Stimulated activated CD8-positive, alpha-beta memory T cell treated with anti-CD3 and anti-CD28 coated beads, Interleukin-4, amount 100 ng/mL, for 1 hour (primary cell): Measurements from ENCODE around the gene DLGAP1.

Experiments
- DNase-seq, 2 donors: peaks; one replicate each; pipeline ENCODE4 v3.0.0-alpha.2; 2020; ENCODE audit warnings: low read depth in 2 of 2, low spot score in 1 of 2

Gene DLGAP1

DNA sequence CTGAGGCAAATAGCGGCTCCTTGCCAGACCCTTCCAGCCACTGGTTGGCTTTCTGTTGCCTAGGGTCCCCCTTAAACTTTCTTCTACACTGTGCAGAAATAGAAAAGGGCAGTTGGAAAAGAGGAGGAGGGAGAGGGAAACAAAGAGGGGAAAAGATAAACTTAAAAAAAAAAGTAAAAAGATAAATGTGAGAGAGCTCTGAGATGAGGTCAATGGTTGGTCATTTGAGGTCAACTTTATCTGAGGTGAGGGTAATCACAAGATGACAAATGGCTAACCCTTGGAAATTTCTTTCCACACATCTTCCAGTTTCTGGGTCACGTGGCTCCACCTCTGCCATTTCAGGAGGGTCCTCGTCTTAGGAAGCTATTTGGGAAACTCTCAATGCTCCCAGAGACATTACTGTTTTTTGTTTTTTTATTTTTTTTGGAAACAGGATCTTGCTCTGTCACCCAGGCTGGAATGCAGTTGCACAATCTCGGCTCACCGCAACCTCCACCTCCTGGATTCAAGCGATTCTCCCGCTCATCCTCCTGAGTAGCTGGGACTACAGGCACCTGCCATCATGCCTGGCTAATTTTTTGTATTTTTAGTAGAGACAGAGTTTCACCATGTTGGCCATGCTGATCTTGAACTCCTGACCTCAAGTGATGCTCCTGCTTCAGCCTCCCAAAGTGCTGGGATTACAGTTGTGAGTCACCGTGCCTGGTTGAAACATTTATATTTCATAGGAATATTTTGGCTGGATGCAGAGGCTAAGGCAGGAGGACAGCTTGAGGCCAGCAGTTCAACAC, 805.3 kb downstream of the DLGAP1 start:
- no peak for DNase-seq

DNA sequence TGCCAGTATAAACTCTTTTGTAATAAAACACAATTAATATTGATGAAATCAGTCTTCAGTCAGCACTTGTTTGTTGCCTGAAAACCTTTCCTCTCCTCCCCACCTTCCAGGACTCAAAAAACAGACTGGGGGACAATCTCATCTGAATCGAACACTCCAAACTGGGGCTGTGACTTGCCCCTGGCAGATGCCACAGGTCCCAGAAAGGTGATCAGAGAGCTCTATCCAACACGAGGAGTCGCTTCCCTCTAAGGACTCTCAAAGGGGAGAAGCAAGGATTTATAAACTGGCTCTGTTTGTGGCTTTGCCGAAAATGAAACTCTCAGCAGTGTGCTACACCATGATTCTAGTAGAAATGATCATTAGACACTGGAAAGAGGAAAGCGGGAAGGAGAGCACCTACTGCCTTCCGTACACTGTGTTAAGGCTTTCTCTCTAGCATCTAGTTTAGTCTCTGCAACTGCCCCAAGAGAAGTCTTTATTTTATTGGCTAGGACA, 805.9 kb downstream of the DLGAP1 start:
- no peak for DNase-seq

DNA sequence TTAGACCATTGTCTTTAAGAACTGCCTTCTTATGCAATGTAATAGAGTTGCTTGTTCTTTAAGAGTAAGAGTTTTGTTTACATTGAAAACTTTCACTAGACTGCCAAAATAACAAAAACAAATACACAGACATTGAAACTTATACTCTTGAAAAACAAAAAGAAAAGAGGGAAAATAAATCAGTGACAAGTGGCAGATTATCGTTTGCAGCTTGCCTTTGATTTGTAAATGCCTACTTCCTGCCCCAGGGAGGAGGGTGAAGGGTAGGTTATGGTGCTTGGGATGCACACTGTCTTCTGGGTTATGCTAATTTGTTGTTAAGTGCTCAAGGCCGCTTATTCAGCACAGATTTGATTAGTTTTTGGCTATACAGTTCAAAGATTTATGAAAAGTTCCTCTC, 806.5 kb downstream of the DLGAP1 start:
- no peak for DNase-seq

DNA sequence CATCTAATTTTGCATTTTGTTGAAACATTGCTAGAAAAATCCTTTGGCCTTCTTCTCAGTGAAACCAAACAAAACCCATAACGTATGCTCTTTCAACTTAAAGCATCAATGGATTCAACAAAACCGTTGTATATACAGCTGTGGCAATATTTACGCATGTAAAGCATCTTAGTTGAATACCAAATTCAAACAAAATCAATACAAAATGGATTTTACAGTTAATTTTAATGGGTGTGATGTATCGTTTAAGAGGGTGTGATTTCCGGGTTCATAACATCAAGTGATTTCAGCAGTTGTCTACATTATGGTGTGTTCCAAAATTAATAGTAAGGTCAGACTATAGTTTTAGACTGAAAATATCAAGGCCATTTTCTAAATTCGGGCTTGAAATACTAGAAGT, 806.9 kb downstream of the DLGAP1 start:
- DNase-seq, result no peak

DNA sequence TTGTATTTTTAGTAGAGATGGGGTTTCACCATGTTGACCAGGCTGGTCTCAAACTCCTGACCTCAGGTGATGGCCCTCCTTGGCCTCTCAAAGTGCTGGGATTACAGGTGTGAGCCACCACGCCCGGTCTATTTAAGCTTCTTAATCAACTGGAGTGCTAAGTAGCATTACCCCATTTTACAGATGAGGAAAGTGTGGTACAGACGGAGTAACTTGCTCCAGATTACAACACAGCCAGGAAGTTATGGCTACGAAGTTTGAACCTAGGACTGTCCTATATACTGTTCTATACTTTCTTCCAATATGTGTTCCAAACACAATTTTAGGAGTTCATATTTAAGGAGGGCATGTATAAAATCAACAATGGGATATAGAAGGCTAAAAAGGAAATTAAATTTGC, 807.5 kb downstream of the DLGAP1 start:
- no peak for DNase-seq

DNA sequence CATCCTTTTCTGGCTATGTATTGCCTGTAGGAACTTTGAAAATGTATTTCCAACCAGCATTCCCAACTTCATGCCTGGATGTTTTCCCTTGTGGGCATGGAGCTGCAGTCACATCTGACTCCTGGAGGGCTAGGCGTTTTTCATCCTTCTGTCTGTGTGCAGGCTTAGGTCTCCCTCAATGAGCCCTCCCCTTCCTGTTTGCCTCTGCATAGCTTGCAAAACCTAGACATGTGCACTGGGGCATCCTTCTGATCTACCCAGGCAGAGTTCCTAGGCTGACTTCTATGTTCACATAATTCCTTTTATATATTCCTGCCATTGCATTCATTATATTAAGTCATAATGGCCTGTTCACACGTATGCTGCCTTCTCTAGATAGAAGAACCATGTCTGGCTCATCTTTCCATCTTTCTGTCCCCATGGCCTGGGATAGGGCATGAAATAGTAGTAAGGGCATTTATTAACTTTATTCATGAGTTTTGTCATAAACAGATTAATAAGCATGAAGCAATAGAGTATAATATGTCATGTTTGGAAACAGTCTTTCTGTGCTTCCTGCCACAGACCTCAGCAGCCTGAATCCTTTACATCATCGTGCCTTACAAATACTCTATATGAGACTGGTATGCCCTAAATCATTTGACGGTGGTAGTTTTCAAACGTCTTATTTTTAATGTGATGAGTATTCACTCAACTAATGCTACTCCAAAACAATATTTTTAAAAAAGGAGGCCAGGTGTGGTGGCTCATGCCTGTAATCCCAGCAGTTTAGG, 809.5 kb downstream of the DLGAP1 start:
- no peak for DNase-seq

DNA sequence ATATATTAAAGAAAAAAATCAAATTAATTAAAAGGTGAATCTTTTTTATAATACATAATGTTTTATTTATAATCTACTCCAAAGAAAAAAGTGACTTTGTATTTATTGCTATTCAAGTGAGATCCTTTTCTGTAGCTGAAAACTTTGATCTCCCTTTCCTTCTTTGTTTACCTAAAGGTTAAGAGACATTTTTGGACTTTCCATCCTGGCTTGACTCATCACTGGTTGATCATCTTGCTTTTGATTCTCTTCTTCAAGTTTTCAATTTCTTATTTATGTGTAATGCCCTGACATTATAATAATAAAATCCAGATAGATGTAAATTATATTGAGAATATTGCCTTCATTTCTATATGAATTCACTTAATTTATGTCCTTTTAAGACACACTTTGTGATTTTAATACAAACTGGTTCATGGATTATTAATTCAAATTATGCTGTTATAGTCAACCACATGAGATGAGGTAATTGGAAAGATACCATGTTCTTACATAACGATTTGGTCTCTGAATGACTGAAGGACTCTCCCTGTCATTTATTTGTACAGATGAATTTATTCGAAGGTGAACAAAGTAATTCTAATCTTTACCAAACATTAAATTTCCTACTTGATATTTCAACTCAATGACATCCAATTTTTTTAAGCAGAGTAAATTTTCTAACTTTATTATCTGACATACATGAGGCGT, 820.7 kb downstream of the DLGAP1 start:
- no peak for DNase-seq

DNA sequence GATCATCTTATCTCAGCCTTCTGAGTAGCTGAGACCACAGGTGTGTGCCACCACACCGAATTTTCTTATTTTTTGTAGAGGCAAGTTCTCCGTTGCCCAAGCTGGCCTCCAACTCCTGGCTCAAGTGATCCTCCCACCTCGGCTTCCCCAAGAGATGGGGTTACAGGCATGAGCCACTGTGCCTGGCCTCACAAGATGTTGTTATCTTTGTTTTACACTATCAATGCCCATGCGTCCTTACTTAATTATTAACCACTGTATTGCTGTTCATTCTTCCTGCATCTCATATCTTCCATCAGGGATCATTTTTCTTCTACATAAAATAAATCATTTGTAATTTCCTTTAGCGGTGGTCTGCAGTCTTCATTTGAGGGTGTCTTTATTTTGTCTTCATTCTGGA, 823.2 kb downstream of the DLGAP1 start:
- no peak for DNase-seq

DNA sequence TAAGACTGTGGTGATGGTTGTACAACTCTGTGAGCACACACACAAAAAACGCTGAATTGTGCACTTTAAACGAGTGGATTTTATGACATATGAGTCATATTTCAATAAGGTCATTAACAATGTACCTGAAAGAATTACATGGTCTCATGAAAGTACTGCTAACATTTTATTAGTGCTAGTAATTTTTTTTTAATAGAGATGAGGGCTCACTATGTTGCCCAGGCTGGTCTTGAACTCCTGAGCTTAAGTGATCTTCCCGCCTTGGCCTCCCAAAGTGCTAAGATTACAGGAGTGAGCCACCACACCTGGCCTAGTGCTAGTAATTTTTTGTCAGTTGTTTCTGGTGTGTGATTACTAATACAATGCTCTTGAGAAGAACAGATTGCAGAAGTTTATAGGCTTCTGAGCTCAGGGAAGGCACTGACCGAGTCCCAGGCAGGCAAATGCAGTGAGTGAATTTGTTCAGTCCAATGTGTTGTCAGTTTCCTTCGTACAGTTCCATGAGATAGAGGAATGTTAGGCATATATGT, 828.1 kb downstream of the DLGAP1 start:
- DNase-seq, result no peak

DNA sequence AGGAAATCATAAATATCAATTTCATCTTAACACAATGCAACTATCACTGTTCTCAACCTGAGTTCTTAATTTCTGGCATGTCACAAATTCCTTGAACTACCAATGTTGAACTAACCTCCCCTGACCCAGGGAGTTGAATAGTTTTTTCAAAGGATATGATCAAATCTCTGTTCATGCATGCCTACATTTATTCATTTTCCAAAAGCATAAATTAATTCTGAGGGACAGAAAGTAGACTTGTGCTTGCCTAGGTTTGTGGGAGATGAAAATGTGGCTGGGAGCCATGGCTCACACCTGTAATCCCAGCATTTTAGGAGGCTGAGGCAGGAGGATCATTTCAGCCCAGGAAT, 829.4 kb downstream of the DLGAP1 start:
- no peak for DNase-seq

DNA sequence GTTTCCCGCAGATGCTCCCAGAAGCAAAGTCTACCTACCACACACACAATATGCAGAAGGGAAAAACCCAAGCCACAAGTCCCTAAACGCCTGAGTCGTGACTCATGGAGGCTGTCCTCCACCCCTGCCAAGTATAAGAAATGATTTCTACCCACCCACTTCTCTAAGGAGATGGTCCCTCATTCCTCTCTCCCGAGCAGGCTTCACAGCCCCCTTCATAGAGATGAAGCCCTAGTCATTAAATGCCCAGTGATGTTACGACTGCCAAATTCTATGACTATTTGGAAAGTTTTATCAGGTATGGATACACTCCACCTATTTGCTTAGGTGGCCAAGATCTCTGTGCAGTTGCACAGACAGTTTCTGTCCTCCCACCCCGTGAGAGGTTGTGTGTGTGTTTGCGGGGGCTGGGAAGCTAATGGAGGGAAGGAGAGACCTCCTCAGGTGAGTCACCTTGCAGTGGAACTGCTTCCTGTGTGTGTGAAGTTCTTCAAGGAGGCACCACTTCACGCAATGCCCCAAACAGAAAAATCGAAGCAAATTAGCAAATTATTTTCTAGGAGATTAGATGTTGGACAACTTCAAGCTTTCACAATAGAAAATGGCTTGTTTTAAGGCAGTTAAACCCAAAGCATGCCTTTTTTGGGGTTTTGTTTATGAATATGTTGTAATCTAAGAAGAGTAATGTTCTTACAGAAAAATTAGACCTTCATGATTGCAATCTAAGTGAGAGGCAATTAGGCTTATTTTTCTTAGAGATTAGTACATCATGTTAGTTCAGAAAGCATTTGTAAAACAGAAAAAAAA, 830.0 kb downstream of the DLGAP1 start:
- peak in 1 of 2 donors; percentile 17 for DNase-seq

DNA sequence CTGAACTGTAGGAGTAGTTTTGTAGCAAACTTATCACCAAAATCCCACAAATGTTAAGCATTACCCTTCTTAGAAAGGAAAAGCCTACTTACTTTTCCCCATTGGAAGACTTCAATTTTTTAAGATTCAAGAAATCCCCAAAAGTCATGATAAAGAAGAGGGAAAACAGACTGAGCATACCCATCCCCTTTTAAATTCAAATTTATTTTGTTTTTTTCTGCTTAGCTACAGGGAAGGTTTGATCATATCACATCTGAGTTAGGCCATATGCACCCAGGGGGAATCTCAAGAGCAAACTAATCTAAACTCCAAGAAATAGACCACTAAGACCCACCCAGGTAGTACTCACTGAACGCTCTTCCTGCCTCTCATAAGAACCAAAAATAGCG, 830.6 kb downstream of the DLGAP1 start:
- DNase-seq, result no peak

DNA sequence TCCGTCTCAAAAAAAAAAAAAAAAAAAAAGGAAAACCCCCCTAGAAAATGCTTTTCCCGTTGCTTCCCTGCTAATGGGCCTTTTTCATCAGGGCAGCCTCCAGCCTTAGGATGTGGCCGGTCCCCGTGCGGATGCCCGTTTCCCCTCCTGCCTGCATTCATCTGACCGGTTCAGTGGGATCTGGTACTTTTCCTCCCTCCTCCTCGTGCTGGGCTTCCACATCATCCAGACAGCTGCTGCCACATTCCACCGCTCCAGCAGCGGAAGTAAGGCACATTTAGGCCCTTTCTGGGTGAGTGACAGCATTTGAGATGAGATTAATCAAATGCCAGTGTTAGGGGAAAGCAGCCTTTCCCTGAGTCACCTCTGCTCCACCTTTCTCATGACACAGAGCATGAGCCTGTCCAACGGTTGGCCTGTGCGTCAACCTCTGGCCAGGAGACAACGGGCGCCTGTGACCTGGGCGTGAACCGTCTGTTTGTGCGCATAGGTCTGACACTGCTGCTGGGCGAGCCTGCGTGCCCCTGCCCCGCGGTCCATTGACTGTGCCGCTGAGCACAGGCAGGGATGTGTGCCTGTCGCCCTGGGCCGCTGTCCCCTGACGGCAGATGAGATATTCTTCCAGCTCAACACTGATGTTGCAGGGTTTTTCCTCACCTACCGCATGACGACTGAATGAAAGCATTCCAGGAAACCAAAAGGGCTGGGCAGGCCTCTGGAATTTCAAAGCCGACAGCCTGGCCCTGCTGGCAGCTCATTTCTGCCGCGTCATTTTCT, 831.1 kb downstream of the DLGAP1 start:
- no peak for DNase-seq

DNA sequence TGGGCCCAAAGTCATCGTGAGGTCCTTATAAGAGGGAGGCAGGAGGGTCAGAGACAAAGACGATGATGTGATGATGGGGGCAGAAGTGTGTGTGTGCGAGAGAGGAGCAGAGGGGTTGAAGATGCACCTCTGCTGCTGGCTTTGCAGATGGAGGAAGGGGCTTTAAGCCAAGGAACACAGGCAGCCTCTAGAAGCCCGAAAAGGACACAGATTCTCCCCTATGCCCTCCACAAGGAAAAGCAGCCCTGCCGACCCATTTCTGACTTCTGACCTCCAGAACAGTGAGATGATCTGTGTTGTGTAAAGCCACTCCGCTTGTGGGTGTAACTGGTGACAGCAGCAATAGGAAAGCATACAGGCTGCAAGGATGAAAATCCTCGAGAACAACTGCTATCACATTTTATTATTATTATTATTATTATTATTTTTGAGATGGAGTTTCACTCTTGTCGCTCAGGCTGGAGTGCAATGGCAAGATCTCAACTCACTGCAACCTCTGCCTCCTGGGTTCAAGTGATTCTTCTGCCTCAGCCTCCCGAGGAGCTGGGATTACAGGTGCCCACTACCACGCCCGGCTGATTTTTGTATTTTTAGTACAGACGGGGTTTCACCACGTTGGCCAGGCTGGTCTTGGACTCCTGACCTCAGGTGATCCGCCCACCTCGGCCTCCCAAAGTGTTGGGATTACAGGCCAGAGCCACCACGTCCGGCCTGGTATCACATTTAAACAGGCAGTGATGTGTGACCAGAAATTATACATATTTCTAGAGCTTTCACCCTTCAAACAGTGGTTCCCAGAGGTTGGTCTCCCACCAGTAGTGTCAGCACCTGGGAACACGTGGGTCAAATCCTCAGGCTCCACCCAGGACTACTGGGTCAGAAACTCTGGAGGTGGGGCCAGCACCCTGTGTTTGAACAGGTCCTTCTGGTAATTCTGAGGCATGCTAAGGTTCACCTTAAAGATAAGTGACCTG, 834.7 kb downstream of the DLGAP1 start:
- no peak for DNase-seq

DNA sequence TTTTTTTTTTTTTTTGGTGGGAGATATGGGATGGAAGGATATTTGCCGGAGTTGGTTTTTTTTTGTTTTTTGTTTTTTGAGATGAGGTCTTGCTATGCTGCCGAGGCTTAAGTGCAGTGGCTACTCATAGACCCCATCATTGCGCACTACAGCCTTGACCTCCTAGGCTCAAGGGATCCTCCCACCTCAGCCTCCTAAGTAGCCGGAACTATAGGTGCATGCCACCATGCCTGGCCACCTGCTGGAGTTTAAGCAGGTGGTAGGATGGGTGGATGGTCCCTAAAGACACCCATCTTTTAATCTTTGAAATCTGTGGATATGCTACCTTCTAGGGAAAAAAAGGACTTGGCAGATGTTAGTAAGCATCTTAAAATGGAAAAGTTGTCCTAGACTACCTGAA, 835.4 kb downstream of the DLGAP1 start:
- DNase-seq, result no peak

DNA sequence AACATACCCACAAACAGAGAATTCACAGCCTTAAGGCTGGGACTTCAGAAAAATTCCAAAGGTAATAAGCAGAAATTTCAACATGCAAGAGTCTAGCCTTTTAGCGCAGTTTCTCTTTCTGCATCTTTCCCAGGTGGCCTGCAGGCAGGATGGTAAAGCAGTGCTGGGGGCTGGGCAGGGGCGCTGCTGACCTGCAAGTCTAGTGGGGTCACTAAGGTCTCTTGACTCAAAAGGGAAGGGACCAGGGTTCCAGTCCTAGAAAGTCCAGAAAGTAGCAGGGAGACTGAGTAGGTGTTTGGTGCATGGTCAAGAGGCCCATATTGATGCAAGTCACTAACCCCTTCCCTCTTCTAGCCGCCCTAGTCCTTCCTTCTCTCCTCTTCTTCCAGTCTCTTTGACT, 835.9 kb downstream of the DLGAP1 start:
- no peak for DNase-seq

DNA sequence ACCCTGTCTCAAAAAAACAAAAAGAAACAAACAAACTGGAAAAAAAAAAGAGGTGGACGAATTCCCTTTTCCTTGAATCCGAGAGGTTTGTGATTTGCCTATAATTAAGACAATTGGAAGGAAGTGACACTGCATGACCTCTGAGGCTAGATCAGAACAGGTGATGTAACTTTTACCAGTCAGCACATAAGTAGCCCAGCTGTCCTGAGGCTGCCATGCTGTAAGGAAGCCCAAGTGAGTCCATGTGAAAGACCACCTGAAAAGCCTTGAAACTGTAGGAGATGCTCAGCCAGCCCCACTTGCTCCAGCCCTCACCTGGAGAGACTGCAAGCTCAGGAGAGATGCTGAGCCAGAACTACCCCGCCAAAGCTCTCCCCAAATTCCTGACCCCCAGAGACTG, 838.4 kb downstream of the DLGAP1 start:
- DNase-seq, result no peak

DNA sequence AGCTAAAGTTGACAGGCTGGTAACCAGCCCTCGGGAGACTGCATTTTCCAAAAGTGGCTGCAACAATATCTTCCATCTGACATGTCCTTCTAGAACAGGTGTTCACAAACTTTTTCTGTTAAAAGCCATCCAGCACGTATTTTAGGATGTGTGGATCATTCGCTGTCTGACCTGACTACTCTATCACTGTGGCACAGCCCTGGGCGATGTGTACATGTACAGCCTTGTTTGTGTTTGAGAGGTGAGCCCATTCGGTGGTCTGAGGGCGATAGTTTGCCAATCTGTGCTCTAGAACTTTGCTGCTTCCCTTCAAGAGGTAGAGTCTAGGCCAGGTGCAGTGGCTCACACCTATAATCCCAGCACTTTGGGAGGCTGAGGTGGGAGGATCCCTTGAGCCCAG, 839.0 kb downstream of the DLGAP1 start:
- no peak for DNase-seq

DNA sequence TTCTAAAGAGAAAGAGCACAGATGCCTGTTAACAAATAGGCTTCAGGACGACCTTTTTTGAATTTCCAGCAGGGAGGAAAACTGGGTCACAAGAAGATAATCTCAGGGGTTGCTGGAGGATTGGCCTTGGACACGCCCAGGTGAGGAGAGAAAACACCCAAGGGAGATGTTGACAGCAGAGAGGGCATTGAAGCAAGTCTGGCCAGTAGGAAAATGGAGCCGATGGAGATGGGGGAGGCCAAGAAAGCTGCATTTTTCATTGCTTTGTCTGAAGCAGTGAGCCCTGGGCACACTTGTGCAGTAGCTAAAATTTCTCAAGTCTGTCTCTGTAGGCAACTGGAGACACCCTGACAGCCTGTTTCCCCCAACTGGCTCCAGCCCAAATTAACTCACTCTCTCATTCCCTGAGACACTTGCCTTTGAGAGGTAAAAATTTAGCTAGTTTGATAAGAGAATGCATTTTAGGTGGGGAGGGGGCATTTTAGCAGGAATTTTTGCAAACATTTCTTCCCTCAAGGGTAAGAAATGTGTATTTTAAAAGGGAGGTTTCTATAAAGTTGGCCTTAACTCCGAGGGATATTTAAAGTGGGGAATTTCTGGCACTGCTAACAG, 839.6 kb downstream of the DLGAP1 start:
- DNase-seq, result no peak
